GM18505 (cell line): ENCODE measurements around the gene B4GALT1.
"Not testable (repeated sequence)": the region's sequence is repeated elsewhere in the genome, so short reads cannot be mapped to it uniquely, and the experiment has no call there.

Experiments used
- ATAC-seq: cut with Tn5 transposase; IDR thresholded peaks from one replicate; pipeline ENCODE4 v1.9.1; 2021; ENCODE audit not compliant: unreplicated experiment
- POLR2A ChIP-seq: IDR thresholded peaks from 4 replicates; pipeline ENCODE4 v1.6.1; 2011; ENCODE audit warnings: borderline replicate concordance; ENCODE audit not compliant: insufficient read depth, insufficient read length; ENCODE audit errors: extremely low read depth

The B4GALT1 gene

DNA sequence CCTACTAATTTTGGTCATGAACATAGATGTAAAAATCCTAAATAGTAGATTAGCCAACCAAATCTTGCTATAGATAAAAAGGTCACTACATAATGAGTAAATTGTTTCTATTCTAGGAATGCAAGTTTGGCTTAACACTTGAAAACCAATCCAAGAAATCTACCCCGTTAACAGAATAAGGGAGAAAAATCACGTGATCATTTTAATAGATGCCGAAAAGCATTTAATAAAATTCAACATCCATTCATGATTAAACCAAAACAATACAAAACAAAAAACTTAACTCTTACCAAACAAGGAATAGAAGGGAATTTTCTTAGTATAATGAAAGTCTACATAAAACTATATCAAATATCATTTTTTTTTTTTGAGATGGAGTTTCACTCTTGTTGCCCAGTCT lies 69.9 kb downstream of the B4GALT1 start:
- TF ChIP-seq POLR2A = no peak
- no peak for ATAC-seq

DNA sequence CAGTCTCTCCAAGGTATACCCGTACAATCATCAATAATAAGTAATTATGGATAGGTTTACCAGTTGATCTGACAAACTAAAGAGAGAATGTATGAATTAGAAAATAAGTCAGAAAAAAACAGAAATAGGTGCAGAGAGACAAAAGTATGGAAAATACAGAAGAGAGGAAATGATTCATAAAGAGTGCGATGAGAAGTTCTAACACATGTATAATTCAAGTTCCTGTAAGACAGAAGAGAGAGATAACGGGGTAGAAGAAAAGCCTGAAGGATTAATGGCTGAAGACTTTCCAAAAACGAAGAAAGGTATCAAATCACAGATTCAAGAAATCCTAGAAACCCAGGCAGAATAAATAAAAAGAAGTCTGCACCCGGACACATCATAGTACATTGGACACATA lies 74.5 kb downstream of the B4GALT1 start:
- no peak for ATAC-seq

DNA sequence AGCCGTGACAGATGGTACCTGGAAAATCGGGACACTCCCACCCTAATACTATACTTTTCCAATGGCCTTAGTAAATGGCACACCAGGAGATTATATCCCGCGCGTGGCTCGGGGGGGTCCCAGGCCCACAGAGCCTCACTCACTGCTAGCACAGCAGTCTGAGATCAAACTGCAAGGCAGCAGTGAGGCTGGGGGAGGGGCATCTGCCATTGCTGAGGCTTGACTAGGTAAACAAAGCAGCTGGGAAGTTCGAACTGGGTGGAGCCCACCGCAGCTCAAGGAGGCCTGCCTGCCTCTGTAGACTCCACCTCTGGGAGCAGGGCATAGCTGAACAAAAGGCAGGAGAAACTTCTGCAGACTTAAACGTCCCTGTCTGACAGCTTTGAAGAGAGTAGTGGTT lies 81.5 kb downstream of the B4GALT1 start:
- not testable (repeated sequence) for ATAC-seq

More for the DNA sequence above, 74.5 kb downstream of the B4GALT1 start:
- TF ChIP-seq POLR2A = no peak

DNA sequence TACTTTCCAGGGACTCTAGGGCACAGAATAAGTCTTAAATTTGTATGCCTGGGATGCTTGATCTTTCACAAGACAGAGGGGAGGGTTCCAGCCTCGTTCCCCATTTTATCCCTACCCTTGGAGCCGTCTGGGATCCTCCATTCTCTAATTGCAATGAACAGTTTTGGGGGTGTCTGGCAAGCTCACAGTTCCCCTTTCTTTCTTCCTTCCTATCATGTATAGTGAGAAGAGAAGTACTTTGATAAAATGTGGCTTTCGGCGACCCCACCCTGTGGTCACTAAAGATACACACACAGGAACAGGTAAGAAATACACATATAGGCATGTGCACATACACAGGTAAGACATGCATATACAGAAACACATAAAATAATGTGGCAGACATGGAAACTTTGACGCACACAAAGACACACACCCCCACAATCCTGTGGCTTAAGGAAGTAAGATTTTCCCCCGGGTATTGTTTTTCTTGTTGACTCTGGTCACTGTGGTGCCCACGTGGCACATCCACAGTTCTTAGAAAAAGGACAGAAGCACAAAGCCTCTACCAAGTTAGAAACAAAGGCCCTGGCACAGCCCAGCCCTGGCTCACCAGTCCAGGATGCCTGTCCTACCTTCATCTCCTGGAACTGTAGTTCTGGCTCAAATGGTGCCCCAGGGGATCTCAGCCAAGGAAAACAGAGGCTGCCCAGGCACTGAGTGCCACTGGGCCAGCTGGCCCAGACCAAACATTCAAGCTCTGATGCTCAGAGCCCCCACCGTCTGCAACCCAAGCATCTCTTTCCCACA lies 84.4 kb downstream of the B4GALT1 start:
- no peak for ATAC-seq
- no peak for TF ChIP-seq POLR2A

DNA sequence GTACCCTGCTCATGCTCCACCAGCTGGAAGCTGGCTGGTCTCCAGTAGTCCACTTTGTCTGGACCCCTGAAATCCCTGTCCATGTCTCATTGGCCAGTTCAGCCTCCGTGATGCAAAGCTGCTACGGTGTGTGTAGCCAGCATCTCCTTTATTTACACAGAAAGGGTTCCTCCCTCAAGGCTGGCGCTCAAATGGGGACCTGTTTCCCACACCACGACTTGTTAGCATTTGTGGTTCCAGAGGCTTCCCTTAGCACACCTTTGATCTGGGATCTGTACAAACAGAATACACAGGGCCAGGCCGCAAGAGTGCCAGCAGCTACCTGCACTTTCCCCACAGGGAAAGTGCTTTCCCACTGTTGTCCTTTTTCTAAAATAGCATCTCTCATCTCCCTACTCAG lies 85.0 kb downstream of the B4GALT1 start:
- TF ChIP-seq POLR2A = no peak
- no peak for ATAC-seq

DNA sequence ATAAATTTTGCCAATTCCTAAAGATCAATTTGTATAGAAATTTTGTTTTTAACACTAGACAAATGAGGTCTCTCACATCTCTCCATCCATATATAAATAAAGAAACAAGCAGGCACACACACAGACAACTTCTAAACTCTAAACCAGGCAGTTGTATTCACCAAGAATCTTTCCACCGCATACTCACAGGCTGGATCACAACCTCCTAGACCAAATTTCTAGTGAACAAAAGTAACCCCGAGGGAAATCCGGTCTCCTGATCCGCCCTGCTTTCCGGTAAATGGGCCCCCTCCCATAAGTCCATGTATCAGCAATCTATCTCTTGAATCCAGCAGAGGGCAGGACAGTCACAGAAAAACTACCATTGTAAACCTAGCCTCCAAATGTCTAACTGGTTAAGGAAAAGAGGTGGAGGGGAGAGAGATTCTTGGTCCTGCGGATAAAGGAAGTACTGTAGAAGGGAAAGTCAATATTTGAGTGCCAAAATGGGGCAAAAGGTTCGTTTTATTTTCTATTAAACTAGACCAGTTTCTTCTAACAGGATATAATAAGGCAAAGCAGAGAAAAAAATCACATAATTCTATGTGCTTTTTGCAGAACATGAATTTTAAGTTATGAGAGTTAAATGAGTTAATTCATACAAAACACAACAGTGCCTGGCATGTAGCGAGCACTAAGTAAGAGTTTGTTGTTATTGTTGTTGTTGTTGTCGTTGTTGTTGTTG lies 85.8 kb downstream of the B4GALT1 start:
- ATAC-seq = peak; percentile 43
- TF ChIP-seq POLR2A = no peak

DNA sequence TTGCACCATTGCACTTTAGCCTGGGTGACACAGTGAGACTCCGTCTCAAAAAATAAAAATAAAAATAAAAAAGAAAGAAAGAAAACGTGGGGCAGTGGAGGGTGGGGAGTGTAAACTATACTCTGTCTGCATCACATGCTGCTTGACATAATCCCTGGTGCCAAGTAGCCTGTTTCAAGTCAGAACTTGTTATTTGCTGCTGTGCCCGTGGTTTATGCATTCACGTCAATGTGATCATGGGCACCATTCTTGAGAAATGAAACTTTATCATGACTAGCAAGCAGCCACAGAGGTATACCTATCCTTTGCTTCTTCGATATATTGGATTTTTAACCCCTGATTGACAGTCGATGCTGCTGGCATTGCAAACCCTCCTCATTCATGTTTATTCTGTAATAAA lies 86.6 kb downstream of the B4GALT1 start:
- no peak for TF ChIP-seq POLR2A

DNA sequence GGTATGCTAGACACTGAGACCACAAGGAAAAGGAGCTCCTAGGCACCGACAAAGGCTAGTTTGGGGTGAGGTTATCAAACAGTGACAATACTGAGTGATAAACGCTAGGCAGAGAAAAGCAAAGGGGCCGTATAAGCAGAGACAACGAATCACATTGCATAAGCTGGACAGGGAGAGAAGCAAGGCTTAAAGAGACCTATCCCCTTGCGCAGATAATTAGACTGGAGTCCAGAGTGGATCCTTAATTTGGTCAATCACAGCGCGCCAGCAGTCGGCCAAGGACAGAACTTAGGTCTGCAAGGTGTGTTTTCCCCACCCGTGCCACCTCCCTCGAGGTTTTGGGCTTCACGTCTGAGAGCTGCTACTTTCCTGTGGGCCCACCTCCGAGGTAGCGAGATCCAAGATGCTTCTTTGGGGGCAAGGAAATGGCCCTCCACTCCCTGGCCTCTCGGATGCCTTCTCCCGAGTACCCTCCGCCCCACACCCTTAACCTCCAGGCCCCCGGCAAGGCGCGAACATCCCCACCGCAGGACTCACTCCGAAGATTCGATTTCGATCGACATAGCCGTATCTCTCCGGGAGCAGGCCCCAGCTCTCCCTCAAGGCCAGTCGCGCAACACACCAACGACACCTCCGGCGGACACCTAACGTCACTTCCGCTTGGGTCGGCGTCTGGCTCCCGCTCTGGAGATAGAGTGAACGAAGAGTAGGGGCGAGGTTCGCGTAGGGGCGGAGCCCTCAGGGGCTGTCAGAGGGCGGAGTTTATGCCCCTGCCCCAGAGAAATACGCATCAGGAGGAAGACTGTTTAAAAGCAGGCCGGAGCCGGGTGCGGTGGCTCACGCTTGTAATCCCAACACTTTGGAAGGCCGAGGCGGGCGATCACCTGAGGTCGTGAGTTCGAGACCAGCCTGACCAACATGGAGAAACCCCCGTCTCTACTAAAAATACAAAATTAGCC lies 90.8 kb downstream of the B4GALT1 start, which contains the start of gene SMU1:
Gene SMU1 (minus strand): TSS at position 629 of the 959 bp plus-strand sequence. CDS start 66 bp downstream, at position 563.
- ATAC-seq = peak; percentile 99
- TF ChIP-seq POLR2A = peak; percentile 65

More for the DNA sequence above, 86.6 kb downstream of the B4GALT1 start:
- ATAC-seq = no peak

DNA sequence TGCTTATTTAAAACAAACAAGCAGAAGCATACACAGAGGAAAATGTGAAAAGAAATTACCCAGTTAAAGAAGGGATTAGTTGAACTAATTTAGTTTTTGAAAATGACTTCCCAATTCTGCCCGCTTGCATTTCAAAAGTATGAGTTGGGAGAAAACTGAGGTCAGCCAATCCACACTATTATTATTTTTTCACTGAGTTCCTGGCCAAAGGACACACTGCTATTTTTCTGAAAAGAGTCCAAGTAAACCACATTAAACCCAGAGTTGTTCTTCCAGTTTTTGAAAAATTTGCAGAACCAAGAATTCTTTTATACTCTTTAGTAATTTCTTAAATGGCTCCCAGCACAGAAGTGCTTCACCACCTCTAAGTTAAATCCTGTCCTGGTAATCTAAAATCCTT lies 98.1 kb downstream of the B4GALT1 start:
- no peak for ATAC-seq
- TF ChIP-seq POLR2A = no peak

DNA sequence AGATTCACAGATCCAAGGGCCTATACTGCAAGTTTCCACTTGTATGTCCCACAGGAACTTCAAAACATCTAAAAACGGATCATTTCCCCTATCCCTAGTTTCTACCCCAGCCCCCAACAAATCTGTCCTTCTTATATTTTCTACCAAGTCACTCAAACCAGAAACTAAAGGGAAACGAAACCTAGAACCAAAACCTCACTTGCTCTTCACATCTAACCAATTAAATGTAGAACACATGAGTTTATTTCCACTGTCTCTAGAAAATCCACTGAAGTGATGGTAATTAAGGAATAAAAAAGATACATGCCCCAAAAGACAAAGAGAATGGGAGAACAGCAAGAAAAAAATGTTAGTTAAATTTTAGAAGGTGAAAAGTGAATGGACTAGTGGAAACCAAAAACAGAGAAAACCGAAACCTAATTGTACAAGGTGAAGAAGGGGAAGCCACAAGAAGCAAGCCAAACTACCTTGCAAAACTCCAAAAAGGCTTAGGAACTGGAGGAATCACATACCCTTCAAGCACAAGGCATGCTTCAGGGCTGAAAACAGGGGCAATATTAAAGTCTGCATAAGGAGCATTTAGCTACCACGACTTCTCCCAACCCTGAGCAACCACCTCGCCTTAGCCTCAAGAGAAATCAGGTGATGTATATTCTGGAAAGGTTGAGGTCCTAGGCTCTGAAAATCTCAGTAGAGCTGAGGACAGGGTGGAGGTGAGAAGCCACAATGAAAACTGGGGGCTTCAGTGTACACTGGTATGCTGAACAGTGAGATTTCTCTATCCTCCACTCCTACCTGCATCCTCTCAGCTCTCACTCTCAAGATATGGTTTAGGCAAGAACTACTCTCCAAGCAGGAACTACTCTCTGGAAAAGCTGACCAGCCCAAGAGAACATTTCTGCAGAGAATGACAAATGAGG lies 101.7 kb downstream of the B4GALT1 start:
- TF ChIP-seq POLR2A = no peak
- ATAC-seq = no peak
